Tibial artery (tissue), 4 donors: ENCODE measurements around the gene XKRX.

Experiments
- DNase-seq, 2 donors: peaks; one replicate each; pipeline ENCODE4 v3.0.0-alpha.2; 2019
- H3K27ac ChIP-seq, 2 donors: fragments of 200-600 bp; sonication (generic) in 1 of 2; 1 replicate in 1 of 2; 2 replicates in 1 of 2; pipeline ENCODE4 v1.5.1; 2018 to 2019; ENCODE audit warnings: mild to moderate bottlenecking in 1 of 2
- H3K27me3 ChIP-seq, 2 donors: fragments of 200-600 bp; sonication (generic) in 1 of 2; one replicate each; pipeline versions ENCODE4 v1.5.1 to v1.6.0; 2016 to 2019
- H3K36me3 ChIP-seq, 3 donors: fragments of 200-600 bp; sonication (generic) in 2 of 3; one replicate each; pipeline ENCODE4 v1.5.1; 2016 to 2019; ENCODE audit warnings: mild to moderate bottlenecking in 2 of 3
- H3K4me1 ChIP-seq, 4 donors: fragments of 200-600 bp; sonication (generic) in 2 of 4; 1 replicate in 3 of 4; 2 replicates in 1 of 4; pipeline ENCODE4 v1.5.1; 2016 to 2019
- H3K4me3 ChIP-seq, 2 donors: fragments of 200-600 bp; sonication (generic) in 1 of 2; 1 replicate in 1 of 2; 2 replicates in 1 of 2; pipeline ENCODE4 v1.5.1; 2018 to 2019; ENCODE audit warnings: mild to moderate bottlenecking in 2 of 2
- H3K9me3 ChIP-seq, 3 donors: fragments of 200-600 bp; sonication (generic) in 1 of 3; one replicate each; pipeline ENCODE4 v1.5.1; 2016 to 2019
- intact Hi-C: fragments of 100-400 bp; cut with DNase I; formaldehyde crosslinking; loops from one replicate; pipeline ENCODE4 v1.15.0; 2023; ENCODE audit warnings: low total_unique reads
- TF ChIP-seq, protein P1 (sequence below), 2 experiments: fragments of 200-600 bp in 1 of 2; fragments of 450-650 bp in 1 of 2; IDR thresholded peaks; one replicate each; pipeline ENCODE4 v1.5.1; 2017 to 2019; ENCODE audit warnings: antibody characterized with exemption in 2 of 2, mild to moderate bottlenecking in 1 of 2, moderate library complexity in 1 of 2

Gene XKRX

GRCh38 chrX:100928660-100929613, at the start of gene XKRX:
Gene XKRX, minus strand, starts transcription at chrX:100928917. Its CDS starts 613 bp downstream, at chrX:100928304.
- TF ChIP-seq, protein P1, sequence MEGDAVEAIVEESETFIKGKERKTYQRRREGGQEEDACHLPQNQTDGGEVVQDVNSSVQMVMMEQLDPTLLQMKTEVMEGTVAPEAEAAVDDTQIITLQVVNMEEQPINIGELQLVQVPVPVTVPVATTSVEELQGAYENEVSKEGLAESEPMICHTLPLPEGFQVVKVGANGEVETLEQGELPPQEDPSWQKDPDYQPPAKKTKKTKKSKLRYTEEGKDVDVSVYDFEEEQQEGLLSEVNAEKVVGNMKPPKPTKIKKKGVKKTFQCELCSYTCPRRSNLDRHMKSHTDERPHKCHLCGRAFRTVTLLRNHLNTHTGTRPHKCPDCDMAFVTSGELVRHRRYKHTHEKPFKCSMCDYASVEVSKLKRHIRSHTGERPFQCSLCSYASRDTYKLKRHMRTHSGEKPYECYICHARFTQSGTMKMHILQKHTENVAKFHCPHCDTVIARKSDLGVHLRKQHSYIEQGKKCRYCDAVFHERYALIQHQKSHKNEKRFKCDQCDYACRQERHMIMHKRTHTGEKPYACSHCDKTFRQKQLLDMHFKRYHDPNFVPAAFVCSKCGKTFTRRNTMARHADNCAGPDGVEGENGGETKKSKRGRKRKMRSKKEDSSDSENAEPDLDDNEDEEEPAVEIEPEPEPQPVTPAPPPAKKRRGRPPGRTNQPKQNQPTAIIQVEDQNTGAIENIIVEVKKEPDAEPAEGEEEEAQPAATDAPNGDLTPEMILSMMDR (IDR thresholded peaks at IDR 0.05), result no peak
- peaks cover 0 to 11% (median 0%) of the 10 kb centered on the region in 4 donors for H3K4me1 ChIP-seq
- H3K9me3 ChIP-seq, result peaks cover 0 to 9% (median 9%) of the 10 kb centered on the region in 3 donors
- H3K4me3 ChIP-seq, result peak within 1 kb of the TSS; percentile 43 to 53
- H3K27me3 ChIP-seq, result no peaks in the 10 kb centered on the region
- H3K27ac ChIP-seq, result no peak within 1 kb of the TSS
- intact Hi-C loops, result no loop called here
- DNase-seq, result peak; percentile 21 to 56
- no peaks in the 10 kb centered on the region for H3K36me3 ChIP-seq

- intact Hi-C loops, result no loop called here
- Histone ChIP-seq H3K4me1 (peaks cover 0 to 13% (median 0%) of the 10 kb centered on the region in 4 donors), H3K27ac (no peak overlapping the region), H3K27me3 (no peaks in the 10 kb centered on the region), H3K9me3 (no peaks in the 10 kb centered on the region), H3K4me3 (no peak overlapping the region), H3K36me3 (no peaks in the 10 kb centered on the region)
- TF ChIP-seq, protein P1 (IDR thresholded peaks at IDR 0.05), result no peak
- DNase-seq, result no peak
Measured at GRCh38 chrX:100976211-100976610, 47.5 kb upstream of the XKRX start.

DNA sequence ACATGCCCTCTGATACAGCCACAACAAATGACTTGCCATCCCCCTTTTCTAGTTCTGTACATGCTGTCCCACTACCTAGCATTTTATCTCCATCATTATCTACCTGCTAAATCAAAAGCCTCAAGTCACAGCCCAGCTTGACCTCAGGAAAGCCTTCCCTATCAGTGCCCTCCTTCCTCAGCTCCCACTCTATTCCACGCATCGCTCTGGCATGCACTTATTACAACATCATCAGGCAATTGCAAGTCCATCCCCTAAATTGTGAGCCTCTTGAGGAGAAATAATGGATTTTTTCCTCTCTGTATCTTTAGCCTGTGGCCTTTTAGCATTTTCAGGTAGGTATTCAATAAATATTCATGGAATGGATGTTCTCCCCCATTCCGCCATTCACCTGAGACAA, 46.5 kb upstream of the XKRX start:
- intact Hi-C loops, result no loop called here
- no peaks in the 10 kb centered on the region for H3K36me3 ChIP-seq
- no peak for DNase-seq
- H3K27ac ChIP-seq, result no peak overlapping the region
- TF ChIP-seq, protein P1 (IDR thresholded peaks at IDR 0.05), result no peak
- no peaks in the 10 kb centered on the region for H3K9me3 ChIP-seq
- H3K27me3 ChIP-seq, result no peaks in the 10 kb centered on the region
- no peak overlapping the region for H3K4me3 ChIP-seq
- peaks cover 0 to 4% (median 0%) of the 10 kb centered on the region in 4 donors for H3K4me1 ChIP-seq

- Histone ChIP-seq H3K4me1 (no peaks in the 10 kb centered on the region), H3K9me3 (no peaks in the 10 kb centered on the region), H3K4me3 (no peak overlapping the region), H3K36me3 (no peaks in the 10 kb centered on the region), H3K27ac (no peak overlapping the region), H3K27me3 (no peaks in the 10 kb centered on the region)
- TF ChIP-seq, protein P1 (IDR thresholded peaks at IDR 0.05), result no peak
- intact Hi-C loops, result no loop called here
- DNase-seq, result no peak
Measured at GRCh38 chrX:100973411-100973810, 44.7 kb upstream of the XKRX start.

- Histone ChIP-seq H3K4me1 (no peaks in the 10 kb centered on the region), H3K27me3 (no peaks in the 10 kb centered on the region), H3K4me3 (no peak overlapping the region), H3K27ac (no peak overlapping the region), H3K9me3 (no peaks in the 10 kb centered on the region), H3K36me3 (no peaks in the 10 kb centered on the region)
- DNase-seq, result no peak
- intact Hi-C loops, result no loop called here
- TF ChIP-seq, protein P1 (IDR thresholded peaks at IDR 0.05), result no peak
Measured at GRCh38 chrX:100969936-100970335, 41.2 kb upstream of the XKRX start.
